ENCODE data around the gene PRR19.
A peak's percentile ranks its signal among the peaks of the same experiment; 100 is the strongest.

The PRR19 gene

GRCh38 chr19:42271045-42271419, 30.9 kb upstream of the PRR19 start:
- Mint-ChIP-seq H3K36me3 (ENCODE audit: low read depth) (peaks cover 16% of the 10 kb centered on the region), H3K4me3 (peak overlapping the region; percentile 57 to 77 (median 72)), H3K27ac (peak overlapping the region in 1 of 3 experiments; percentile 70), H3K9me3 (no peaks in the 10 kb centered on the region), H3K4me1 (peaks cover 37% of the 10 kb centered on the region), H3K27me3 (ENCODE audit: low read depth) (no peaks in the 10 kb centered on the region)
- TF ChIP-seq, protein P1, sequence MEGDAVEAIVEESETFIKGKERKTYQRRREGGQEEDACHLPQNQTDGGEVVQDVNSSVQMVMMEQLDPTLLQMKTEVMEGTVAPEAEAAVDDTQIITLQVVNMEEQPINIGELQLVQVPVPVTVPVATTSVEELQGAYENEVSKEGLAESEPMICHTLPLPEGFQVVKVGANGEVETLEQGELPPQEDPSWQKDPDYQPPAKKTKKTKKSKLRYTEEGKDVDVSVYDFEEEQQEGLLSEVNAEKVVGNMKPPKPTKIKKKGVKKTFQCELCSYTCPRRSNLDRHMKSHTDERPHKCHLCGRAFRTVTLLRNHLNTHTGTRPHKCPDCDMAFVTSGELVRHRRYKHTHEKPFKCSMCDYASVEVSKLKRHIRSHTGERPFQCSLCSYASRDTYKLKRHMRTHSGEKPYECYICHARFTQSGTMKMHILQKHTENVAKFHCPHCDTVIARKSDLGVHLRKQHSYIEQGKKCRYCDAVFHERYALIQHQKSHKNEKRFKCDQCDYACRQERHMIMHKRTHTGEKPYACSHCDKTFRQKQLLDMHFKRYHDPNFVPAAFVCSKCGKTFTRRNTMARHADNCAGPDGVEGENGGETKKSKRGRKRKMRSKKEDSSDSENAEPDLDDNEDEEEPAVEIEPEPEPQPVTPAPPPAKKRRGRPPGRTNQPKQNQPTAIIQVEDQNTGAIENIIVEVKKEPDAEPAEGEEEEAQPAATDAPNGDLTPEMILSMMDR (IDR thresholded peaks at IDR 0.05; ENCODE audit: unreplicated experiment in 3 of 3), result no peak

GRCh38 chr19:42271861-42272534, 29.9 kb upstream of the PRR19 start:
- H3K27me3 Mint-ChIP-seq (ENCODE audit: low read depth), result no peaks in the 10 kb centered on the region
- H3K9me3 Mint-ChIP-seq, result no peaks in the 10 kb centered on the region
- no peak overlapping the region for H3K4me3 Mint-ChIP-seq
- peaks cover 19% of the 10 kb centered on the region for H3K36me3 Mint-ChIP-seq (ENCODE audit: low read depth)
- H3K27ac Mint-ChIP-seq, result no peak overlapping the region
- TF ChIP-seq, protein P1 (IDR thresholded peaks at IDR 0.05; ENCODE audit: unreplicated experiment in 3 of 3), result no peak
- peaks cover 41% of the 10 kb centered on the region for H3K4me1 Mint-ChIP-seq

GRCh38 chr19:42272535-42272897, 29.4 kb upstream of the PRR19 start:
- Mint-ChIP-seq H3K27ac (no peak overlapping the region), H3K27me3 (ENCODE audit: low read depth) (no peaks in the 10 kb centered on the region), H3K4me1 (peaks cover 42% of the 10 kb centered on the region), H3K36me3 (ENCODE audit: low read depth) (peaks cover 19% of the 10 kb centered on the region), H3K4me3 (no peak overlapping the region), H3K9me3 (no peaks in the 10 kb centered on the region)
- TF ChIP-seq, protein P1 (IDR thresholded peaks at IDR 0.05; ENCODE audit: unreplicated experiment in 3 of 3), result no peak

GRCh38 chr19:42272989-42273406, 28.9 kb upstream of the PRR19 start:
- Mint-ChIP-seq H3K27me3 (ENCODE audit: low read depth) (no peaks in the 10 kb centered on the region), H3K4me1 (peaks cover 42% of the 10 kb centered on the region), H3K27ac (no peak overlapping the region), H3K4me3 (no peak overlapping the region), H3K9me3 (no peaks in the 10 kb centered on the region), H3K36me3 (ENCODE audit: low read depth) (peaks cover 19% of the 10 kb centered on the region)
- TF ChIP-seq, protein P1 (IDR thresholded peaks at IDR 0.05; ENCODE audit: unreplicated experiment in 3 of 3), result no peak

DNA sequence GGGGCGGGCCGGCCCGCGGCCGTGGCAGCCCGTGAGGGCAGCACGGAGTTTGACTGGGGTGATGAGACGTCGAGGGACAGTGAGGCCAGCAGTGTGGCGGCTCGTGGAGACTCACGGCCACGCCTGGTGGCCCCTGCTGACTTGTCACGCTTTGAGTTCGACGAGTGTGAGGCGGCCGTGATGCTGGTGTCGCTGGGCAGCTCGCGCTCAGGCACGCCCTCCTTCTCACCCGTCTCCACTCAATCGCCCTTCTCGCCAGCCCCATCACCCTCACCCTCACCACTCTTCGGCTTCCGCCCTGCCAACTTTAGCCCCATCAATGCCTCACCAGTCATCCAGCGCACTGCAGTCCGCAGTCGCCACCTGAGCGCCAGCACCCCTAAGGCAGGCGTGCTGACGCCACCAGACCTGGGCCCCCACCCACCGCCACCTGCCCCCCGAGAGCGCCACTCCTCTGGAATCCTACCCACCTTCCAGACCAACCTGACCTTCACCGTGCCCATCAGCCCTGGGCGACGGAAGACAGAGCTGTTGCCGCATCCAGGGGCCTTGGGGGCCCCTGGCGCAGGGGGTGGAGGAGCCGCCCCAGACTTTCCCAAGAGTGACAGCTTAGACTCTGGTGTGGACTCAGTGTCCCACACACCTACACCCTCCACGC, 28.4 kb upstream of the PRR19 start:
- H3K27me3 Mint-ChIP-seq (ENCODE audit: low read depth), result no peaks in the 10 kb centered on the region
- peaks cover 19% of the 10 kb centered on the region for H3K36me3 Mint-ChIP-seq (ENCODE audit: low read depth)
- H3K4me1 Mint-ChIP-seq, result peaks cover 46% of the 10 kb centered on the region
- TF ChIP-seq, protein P1 (IDR thresholded peaks at IDR 0.05; ENCODE audit: unreplicated experiment in 3 of 3), result no peak
- H3K27ac Mint-ChIP-seq, result no peak overlapping the region
- H3K9me3 Mint-ChIP-seq, result no peaks in the 10 kb centered on the region
- no peak overlapping the region for H3K4me3 Mint-ChIP-seq
